BJ (cell line): ENCODE measurements around the gene TUT7. TPM values are rescaled to one million over a fixed set of nuclear protein-coding genes. Genes with fewer than 3 reads are reported as not detected.
A peak's percentile ranks its signal among the peaks of the same experiment; 100 is the strongest.
"Not testable (repeated sequence)": the region's sequence is repeated elsewhere in the genome, so short reads cannot be mapped to it uniquely, and the experiment has no call there.

Source experiments
- CTCF ChIA-PET: fragments of 350-600 bp; formaldehyde crosslinking; extraction: SDS; loops from one replicate; lab custom pipeline; 2021; ENCODE audit warnings: antibody characterized with exemption, inconsistent platforms; lab: Yijun Ruan, JAX
- POLR2A ChIA-PET: fragments of 300-600 bp; sonication (Branson Sonifier 250); formaldehyde crosslinking; extraction: SDS; loops from one replicate; lab custom pipeline; 2021; ENCODE audit warnings: antibody characterized with exemption; lab: Charles Lee
- DNase-seq: peaks from one replicate; pipeline ENCODE4 v3.0.0-alpha.2; 2011; ENCODE audit warnings: low read depth
- H3K27me3 ChIP-seq: 2 replicates; pipeline ENCODE4 v1.6.0; 2011; ENCODE audit warnings: low read length; ENCODE audit not compliant: control insufficient read depth, insufficient read depth
- H3K36me3 ChIP-seq: 2 replicates; pipeline ENCODE4 v1.5.1; 2011; ENCODE audit warnings: low read length; ENCODE audit not compliant: control insufficient read depth, insufficient read depth
- H3K4me3 ChIP-seq: 2 replicates; pipeline ENCODE4 v1.5.1; 2011; ENCODE audit warnings: low read depth, mild to moderate bottlenecking, control low read depth, low read length
- polyA minus RNA-seq: library from RNA; depleted of rRNA, polyadenylated mRNA; stranded (reverse); fragments of >200 nt; gene quantifications from 2 replicates; pipeline ENCODE4 v1.2.3, GENCODE V29; 2011; rRNA and poly(A)+ RNA removed
- polyA plus RNA-seq: library from polyadenylated mRNA; depleted of rRNA; stranded (reverse); fragments of >200 nt; gene quantifications from 2 replicates; pipeline ENCODE4 v1.2.3, GENCODE V29; 2011; rRNA removed
- TF ChIP-seq, protein P1 (sequence below): IDR thresholded peaks from 2 replicates; pipeline ENCODE4 v1.5.1; 2011; ENCODE audit warnings: low read depth, mild to moderate bottlenecking, control low read depth, inconsistent platforms, low read length, moderate library complexity; ENCODE audit not compliant: insufficient read depth

Gene TUT7
- polyA plus RNA-seq (11.5 and 26.2 TPM in 2 replicates), polyA minus RNA-seq (17.7 and 20.3 TPM in 2 replicates)

- TF ChIP-seq, protein P1, sequence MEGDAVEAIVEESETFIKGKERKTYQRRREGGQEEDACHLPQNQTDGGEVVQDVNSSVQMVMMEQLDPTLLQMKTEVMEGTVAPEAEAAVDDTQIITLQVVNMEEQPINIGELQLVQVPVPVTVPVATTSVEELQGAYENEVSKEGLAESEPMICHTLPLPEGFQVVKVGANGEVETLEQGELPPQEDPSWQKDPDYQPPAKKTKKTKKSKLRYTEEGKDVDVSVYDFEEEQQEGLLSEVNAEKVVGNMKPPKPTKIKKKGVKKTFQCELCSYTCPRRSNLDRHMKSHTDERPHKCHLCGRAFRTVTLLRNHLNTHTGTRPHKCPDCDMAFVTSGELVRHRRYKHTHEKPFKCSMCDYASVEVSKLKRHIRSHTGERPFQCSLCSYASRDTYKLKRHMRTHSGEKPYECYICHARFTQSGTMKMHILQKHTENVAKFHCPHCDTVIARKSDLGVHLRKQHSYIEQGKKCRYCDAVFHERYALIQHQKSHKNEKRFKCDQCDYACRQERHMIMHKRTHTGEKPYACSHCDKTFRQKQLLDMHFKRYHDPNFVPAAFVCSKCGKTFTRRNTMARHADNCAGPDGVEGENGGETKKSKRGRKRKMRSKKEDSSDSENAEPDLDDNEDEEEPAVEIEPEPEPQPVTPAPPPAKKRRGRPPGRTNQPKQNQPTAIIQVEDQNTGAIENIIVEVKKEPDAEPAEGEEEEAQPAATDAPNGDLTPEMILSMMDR = no peak
- ChIA-PET CTCF (interaction anchor here (1.3 kb wide), 1 partner anchor 17 kb away, joined by 3 read pairs; no protein-coding TSS in a partner anchor), POLR2A (no interaction called here)
- Histone ChIP-seq H3K4me3 (peak within 1 kb of the TSS; percentile 96), H3K36me3 (peaks cover 2% of the 10 kb centered on the region), H3K27me3 (no peaks in the 10 kb centered on the region)
- DNase-seq = peak; percentile 62
These were observed at the start of gene TUT7 for GRCh38 chr9:86354011-86354817. TSS of gene TUT7 (minus strand) at chr9:86354410. CDS start at chr9:86353199, 1,211 bp downstream.

DNA sequence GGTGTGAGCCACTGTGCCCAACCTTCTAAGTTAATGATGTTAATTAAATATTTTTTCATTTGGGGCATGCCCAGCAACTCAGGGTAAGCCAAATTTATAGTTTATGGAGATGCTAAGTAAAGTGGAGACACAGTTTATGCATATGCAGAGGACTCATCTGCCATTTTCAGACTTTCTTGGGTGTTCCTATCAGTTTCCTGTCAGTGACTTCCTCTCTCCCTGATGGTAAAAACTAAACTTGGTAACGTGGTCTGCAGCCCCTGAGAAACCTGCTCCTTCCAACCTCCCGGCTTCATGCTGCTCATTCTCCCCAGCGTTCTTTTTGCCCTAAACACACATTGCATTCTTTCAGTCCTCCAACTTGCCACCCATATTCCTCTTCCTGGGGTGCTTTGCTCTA, 48.4 kb upstream of the TUT7 start:
- ChIA-PET POLR2A (no interaction called here), CTCF (no interaction called here)
- TF ChIP-seq, protein P1 = no peak
- Histone ChIP-seq H3K36me3 (no peaks in the 10 kb centered on the region), H3K4me3 (no peak overlapping the region), H3K27me3 (no peaks in the 10 kb centered on the region)
- DNase-seq = no peak

- POLR2A ChIA-PET = no interaction called here
- Histone ChIP-seq H3K27me3 (no peaks in the 10 kb centered on the region), H3K36me3 (no peaks in the 10 kb centered on the region), H3K4me3 (no peak overlapping the region)
- TF ChIP-seq, protein P1 = no peak
- no peak for DNase-seq
- CTCF ChIA-PET = no interaction called here
These were observed 42.2 kb upstream of the TUT7 start for GRCh38 chr9:86396412-86396811.

DNA sequence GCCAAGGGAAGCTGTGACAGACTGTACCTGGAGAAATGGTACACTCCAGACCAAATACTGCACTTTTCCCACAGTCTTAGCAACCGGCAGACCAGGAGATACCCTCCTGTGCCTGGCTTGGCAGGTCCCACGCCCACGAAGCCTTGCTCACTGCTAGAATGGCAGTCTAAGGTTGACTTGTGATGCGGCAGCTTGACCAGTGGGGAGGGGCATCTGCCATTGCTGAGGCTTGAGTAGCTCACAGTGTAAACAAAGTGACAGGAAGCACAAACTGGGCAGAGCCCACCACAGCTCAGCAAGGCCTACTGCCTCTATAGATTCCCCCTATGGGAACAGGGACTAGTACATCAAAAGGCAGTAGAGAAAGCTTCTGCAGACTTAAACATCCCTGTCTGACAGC, 36.0 kb upstream of the TUT7 start:
- H3K4me3 ChIP-seq, H3K36me3 ChIP-seq, H3K27me3 ChIP-seq, DNase-seq, POLR2A ChIA-PET: not testable (repeated sequence)
- CTCF ChIA-PET = interaction anchor here (0.7 to 1.0 kb wide), 2 partner anchors 9 to 17 kb away, joined by 3 read pairs; no protein-coding TSS in a partner anchor

DNA sequence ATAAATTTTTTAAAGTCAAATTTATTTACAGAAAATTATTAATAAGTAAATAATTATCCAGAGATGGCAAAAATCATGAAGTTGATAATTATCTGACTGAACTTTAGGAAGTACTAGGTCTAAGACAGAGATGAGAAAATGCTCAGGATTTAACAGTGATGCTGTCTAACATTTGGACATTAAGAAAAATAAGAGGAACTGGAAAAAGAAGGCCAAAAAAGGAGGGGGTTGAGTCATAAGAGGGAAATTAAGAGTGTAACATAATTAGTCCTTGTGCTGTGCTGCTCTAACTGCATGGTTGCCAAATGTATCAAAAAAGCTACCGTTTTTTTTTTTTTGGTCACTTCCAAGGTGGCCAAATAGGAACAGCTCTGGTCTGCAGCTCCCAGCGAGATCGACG, 35.4 kb upstream of the TUT7 start:
- POLR2A ChIA-PET = no interaction called here
- Histone ChIP-seq H3K36me3 (no peaks in the 10 kb centered on the region), H3K27me3 (no peaks in the 10 kb centered on the region; the same call in 1 of the 2 replicates), H3K4me3 (no peak overlapping the region)
- no peak for DNase-seq
- CTCF ChIA-PET = interaction anchor here (0.7 to 1.0 kb wide), 2 partner anchors 9 to 17 kb away, joined by 3 read pairs; no protein-coding TSS in a partner anchor
- TF ChIP-seq, protein P1 = no peak
